ENCODE measurements around the gene HS6ST2. TPM values are rescaled to one million over a fixed set of nuclear protein-coding genes. Genes with fewer than 3 reads are reported as not detected.

HS6ST2 gene
- total and polyA plus RNA-seq, 10 of the 15 experiments (the other 5 are each of a cell fraction or from before 2014, with no cell fraction given), result not detected

GRCh38 chrX:132954323-132954722, 4.1 kb downstream of the HS6ST2 start:
- H3K9ac ChIP-seq (ENCODE audit: control insufficient read depth, insufficient read depth, low read length), result no peak overlapping the region
- DNase-seq (ENCODE audit: low read depth, low spot score) (no peak), ATAC-seq (no peak), FAIRE-seq (no peak)
- H3K27me3 ChIP-seq (replicated peaks in 1 of 2; ENCODE audit: control insufficient read depth in 2 of 2, insufficient read depth in 2 of 2, low read length in 1 of 2), result no peaks in the 10 kb centered on the region
- no peaks in the 10 kb centered on the region for H4K20me1 ChIP-seq (ENCODE audit: control insufficient read depth, insufficient read depth)
- in situ Hi-C loops (cut with MboI) (no loop called here), intact Hi-C loops (cut with micrococcal nuclease; ENCODE audit: unreplicated experiment) (no loop called here)
- no peaks in the 10 kb centered on the region for H3K79me2 ChIP-seq (ENCODE audit: control insufficient read depth, insufficient read depth, low read length)
- H3K4me2 ChIP-seq (ENCODE audit: control insufficient read depth, insufficient read depth), result no peak overlapping the region
- H3K36me3 ChIP-seq (ENCODE audit: control insufficient read depth in 2 of 2, insufficient read depth in 2 of 2, low read length in 1 of 2), result no peaks in the 10 kb centered on the region
- no peaks in the 10 kb centered on the region; the same call in 2 of the 3 replicates for H3K9me3 ChIP-seq (replicated peaks; ENCODE audit: control insufficient read depth, insufficient read depth, low read length)
- ChIA-PET POLR2A (no interaction called here), SMC1A (ENCODE audit: uncharacterized antibody, unreplicated experiment) (no interaction called here), CTCF (no interaction called here), RAD21 (ENCODE audit: unreplicated experiment) (no interaction called here)
- no peak overlapping the region for H3K27ac ChIP-seq (ENCODE audit: control insufficient read depth, insufficient read depth)
- no peak overlapping the region for H2AFZ ChIP-seq (ENCODE audit: control insufficient read depth, low read depth, low read length)
- H3K4me3 ChIP-seq, result no peak overlapping the region
- whole genome bisulfite sequencing (ENCODE audit: insufficient coverage, insufficient replicate concordance, low lambda C conversion rate, missing lambda C conversion rate), result 33% methylated on average over 3 of the region's 3 CpGs
- TF ChIP-seq SREBF1 (IDR thresholded peaks at IDR 0.05; ENCODE audit: low read length) (no peak), SREBF2 (IDR thresholded peaks at IDR 0.05; ENCODE audit: low read length) (no peak), BCL11A (IDR thresholded peaks at IDR 0.05; ENCODE audit: low read depth, low read length) (no peak), ZBED1 (IDR thresholded peaks at IDR 0.05; ENCODE audit: borderline replicate concordance) (no peak), ZSCAN29 (IDR thresholded peaks at IDR 0.05) (no peak), MTA2 (IDR thresholded peaks at IDR 0.05; ENCODE audit: low read depth) (no peak), IKZF1 (conservative IDR thresholded peaks at IDR 0.05) (no peak), NR2F1 (conservative IDR thresholded peaks at IDR 0.05) (no peak), TAF1 (IDR thresholded peaks at IDR 0.05; ENCODE audit: borderline replicate concordance, low read depth, low read length) (no peak), BHLHE40 (IDR thresholded peaks at IDR 0.05; ENCODE audit: borderline replicate concordance in 1 of 2, low read depth in 2 of 2, low read length in 1 of 2) (no peak), ZNF217 (IDR thresholded peaks at IDR 0.05) (no peak), E4F1 (IDR thresholded peaks at IDR 0.05; ENCODE audit: borderline replicate concordance, partially characterized antibody) (no peak), ELK1 (IDR thresholded peaks at IDR 0.05; ENCODE audit: low read depth, low read length) (no peak)
- H3K4me1 ChIP-seq (ENCODE audit: control insufficient read depth, insufficient read depth, low read length), result no peaks in the 10 kb centered on the region
- BruUV-seq (replicated peaks), result no TSS peak

Data from GM12878 (cell line).